H1 (cell line): ENCODE results near the gene TRMT44. TPM values are rescaled to one million over a fixed set of nuclear protein-coding genes. Genes with fewer than 3 reads are reported as not detected.

ENCODE experiments used
- NANOG ChIP-seq: IDR thresholded peaks from 2 replicates; pipeline ENCODE4 v1.6.1; 2011; ENCODE audit warnings: low read length, low read depth, mild to moderate bottlenecking, inconsistent platforms; ENCODE audit not compliant: insufficient read depth, poor library complexity, severe bottlenecking
- RXRA ChIP-seq: IDR thresholded peaks from 2 replicates; pipeline ENCODE4 v1.6.1; 2011; ENCODE audit warnings: low read depth, mild to moderate bottlenecking, low read length, moderate library complexity; ENCODE audit not compliant: insufficient read depth
- SIN3A ChIP-seq, 2 experiments: IDR thresholded peaks in 1 of 2; conservative IDR thresholded peaks in 1 of 2; 2 replicates each; pipeline ENCODE4 v1.6.1; 2011 to 2012; ENCODE audit warnings: low read length in 2 of 2, improper control_type of control experiment in 1 of 2, low read depth in 1 of 2, mild to moderate bottlenecking in 1 of 2
- polyA plus RNA-seq, 7 experiments: library from polyadenylated mRNA; depleted of rRNA in 3 of 7; stranded (reverse) in 5 of 7; unstranded in 2 of 7; fragments of >200 nt in 5 of 7; fragments of 200-250 nt in 2 of 7; gene quantifications; 1 replicate in 5 of 7; 2 replicates in 1 of 7; 4 replicates in 1 of 7; pipeline versions ENCODE4 v1.2.1 to v1.2.3, GENCODE V29; 2011 to 2013; ENCODE audit warnings: missing spikeins in 2 of 7, mixed read lengths in 2 of 7
- total RNA-seq: library from RNA; stranded (reverse); fragmentation: NEBNext Ultra II Directional; extraction: Animal tissue kit (Norgen Biotek cat#: 25700); gene quantifications from 2 replicates; pipeline ENCODE4 v1.2.1, GENCODE V29; 2021

The TRMT44 gene
- total and polyA plus RNA-seq, 2 of the 8 experiments (the other 6 are each of a cell fraction or from before 2014, with no cell fraction given), result 8.6 to 23.9 TPM

DNA sequence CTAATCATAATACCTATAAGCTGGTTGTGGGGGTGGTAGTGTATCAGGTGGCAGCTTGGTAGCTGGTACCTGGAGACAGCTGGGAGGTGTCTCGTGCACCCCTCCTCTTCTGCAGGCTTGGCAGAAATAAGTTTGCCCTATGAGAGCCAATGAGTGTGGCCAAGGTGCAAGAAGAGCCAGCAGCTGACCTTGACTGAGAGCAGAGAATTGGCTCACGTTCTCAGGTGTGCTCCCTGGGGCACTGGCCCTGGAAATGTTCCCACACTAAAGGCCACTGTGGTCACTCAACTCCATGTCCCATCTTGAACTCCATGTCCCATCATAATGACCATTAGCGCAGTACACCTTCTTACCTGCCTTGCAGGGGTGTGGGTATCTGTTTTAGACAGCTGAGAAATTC, 13.4 kb downstream of the TRMT44 start (continued):
- TF ChIP-seq NANOG (no peak), RXRA (no peak), SIN3A (conservative IDR thresholded peaks at IDR 0.05 in 1 of 2, IDR thresholded peaks at IDR 0.05 in 1 of 2; ENCODE audit: low read depth in 1 of 2, low read length in 2 of 2) (no peak)
